CD14-positive monocyte (primary cell): ENCODE data around the gene BAD. TPM values are rescaled to one million over a fixed set of nuclear protein-coding genes. Genes with fewer than 3 reads are reported as not detected.
A peak's percentile ranks its signal among the peaks of the same experiment; 100 is the strongest.

Experiments used
- DNase-seq, 3 donors: peaks; one replicate each; pipeline ENCODE4 v3.0.0-alpha.2; 2011 to 2022
- H2AFZ ChIP-seq: 2 replicates; pipeline ENCODE4 v1.6.0; 2012; ENCODE audit warnings: mild to moderate bottlenecking, low read depth, low read length, inconsistent platforms; ENCODE audit not compliant: insufficient read depth, poor library complexity, severe bottlenecking
- H3K27ac ChIP-seq, 2 donors: 1 replicate in 1 of 2; 2 replicates in 1 of 2; pipeline ENCODE4 v1.5.1; 2012 to 2013; ENCODE audit warnings: low read length in 2 of 2, control low read depth in 1 of 2, inconsistent platforms in 1 of 2, low read depth in 1 of 2, mild to moderate bottlenecking in 1 of 2
- H3K27me3 ChIP-seq, 2 donors: one replicate each; pipeline versions ENCODE4 v1.6.0 to v1.6.1; 2011 to 2013; ENCODE audit warnings: low read length in 2 of 2; ENCODE audit not compliant: control insufficient read depth in 2 of 2, insufficient read depth in 2 of 2
- H3K36me3 ChIP-seq, 2 donors: replicated peaks in 1 of 2; 1 replicate in 1 of 2; 2 replicates in 1 of 2; pipeline versions ENCODE4 v1.5.1 to v1.6.1; 2012 to 2013; ENCODE audit warnings: low read length in 2 of 2, control low read depth in 1 of 2, inconsistent platforms in 1 of 2, mild to moderate bottlenecking in 1 of 2; ENCODE audit not compliant: insufficient read depth in 2 of 2, control insufficient read depth in 1 of 2
- H3K4me1 ChIP-seq, 2 donors: 1 replicate in 1 of 2; 2 replicates in 1 of 2; pipeline versions ENCODE4 v1.5.1 to v1.6.1; 2012 to 2013; ENCODE audit warnings: low read length in 2 of 2, control low read depth in 1 of 2, inconsistent platforms in 1 of 2, mild to moderate bottlenecking in 1 of 2, moderate library complexity in 1 of 2; ENCODE audit not compliant: insufficient read depth in 2 of 2, control insufficient read depth in 1 of 2
- H3K4me2 ChIP-seq: replicated peaks from 2 replicates; pipeline ENCODE3; 2012; ENCODE audit warnings: low read length, moderate library complexity, mild to moderate bottlenecking; ENCODE audit not compliant: poor library complexity, severe bottlenecking; ENCODE audit errors: extremely low read depth
- H3K4me3 ChIP-seq, 3 experiments: fragments of 200-600 bp in 1 of 3; sonication (generic) in 1 of 3; replicated peaks in 1 of 3; 1 replicate in 2 of 3; 2 replicates in 1 of 3; pipeline ENCODE4 v1.5.1; 2011 to 2013; ENCODE audit warnings: low read length in 3 of 3, mild to moderate bottlenecking in 3 of 3, control low read depth in 2 of 3, low read depth in 2 of 3, inconsistent platforms in 1 of 3, moderate library complexity in 1 of 3
- H3K79me2 ChIP-seq: 2 replicates; pipeline ENCODE4 v1.6.0; 2012; ENCODE audit warnings: mild to moderate bottlenecking, control low read depth, inconsistent platforms, low read length, moderate library complexity; ENCODE audit not compliant: insufficient read depth
- H3K9ac ChIP-seq: 2 replicates; pipeline ENCODE4 v1.6.0; 2017; ENCODE audit warnings: low read length, mild to moderate bottlenecking; ENCODE audit not compliant: insufficient read depth, poor library complexity, severe bottlenecking
- H3K9me3 ChIP-seq, 2 donors: replicated peaks in 1 of 2; 1 replicate in 1 of 2; 2 replicates in 1 of 2; pipeline versions ENCODE4 v1.5.1 to v1.6.1; 2012 to 2013; ENCODE audit warnings: low read length in 2 of 2, control low read depth in 1 of 2; ENCODE audit not compliant: control insufficient read depth in 1 of 2, insufficient read depth in 1 of 2
- H4K20me1 ChIP-seq: 2 replicates; pipeline ENCODE4 v1.6.0; 2012; ENCODE audit warnings: mild to moderate bottlenecking, low read length, control low read depth, moderate library complexity; ENCODE audit not compliant: insufficient read depth
- H3K27ac Mint-ChIP-seq, 7 donors: one replicate each; pipeline ENCODE4 v1.8.0; 2020; ENCODE audit warnings: mild to moderate bottlenecking in 7 of 7, mixed read lengths in 7 of 7, moderate library complexity in 6 of 7, inconsistent platforms in 2 of 7
- H3K27me3 Mint-ChIP-seq, 3 donors: one replicate each; pipeline ENCODE4 v1.8.0; 2021 to 2022; ENCODE audit warnings: low read depth in 3 of 3, mild to moderate bottlenecking in 3 of 3, mixed read lengths in 3 of 3, moderate library complexity in 3 of 3, inconsistent platforms in 1 of 3
- H3K36me3 Mint-ChIP-seq, 2 donors: one replicate each; pipeline ENCODE4 v1.8.0; 2020; ENCODE audit warnings: mixed read lengths in 2 of 2, inconsistent platforms in 1 of 2, mild to moderate bottlenecking in 1 of 2
- H3K4me1 Mint-ChIP-seq: one replicate; pipeline ENCODE4 v1.8.0; 2020; ENCODE audit warnings: mild to moderate bottlenecking, mixed read lengths
- H3K4me3 Mint-ChIP-seq, 2 donors: one replicate each; pipeline ENCODE4 v1.8.0; 2020; ENCODE audit warnings: mild to moderate bottlenecking in 2 of 2, mixed read lengths in 2 of 2, moderate library complexity in 1 of 2
- H3K9me3 Mint-ChIP-seq, 7 donors: one replicate each; pipeline ENCODE4 v1.8.0; 2020 to 2022; ENCODE audit warnings: mixed read lengths in 7 of 7, mild to moderate bottlenecking in 6 of 7, moderate library complexity in 6 of 7, inconsistent platforms in 2 of 7
- CTCF ChIP-seq: fragments of 200-600 bp; IDR thresholded peaks from one replicate; pipeline ENCODE4 v1.8.0; 2022; ENCODE audit warnings: antibody characterized with exemption, mild to moderate bottlenecking
- WGBS: methylation state at CpG from one replicate; pipeline ENCODE4 v1.1.5; 2013; ENCODE audit warnings: missing lambda C conversion rate; ENCODE audit not compliant: insufficient coverage; 5-methylcytosine and 5-hydroxymethylcytosine counted together
- intact Hi-C, 2 donors: fragments of 100-400 bp; cut with micrococcal nuclease; formaldehyde crosslinking; loops; one replicate each; pipeline versions ENCODE4 v1.15.0 to v1.15.1; 2023
- polyA plus RNA-seq, 3 donors: library from polyadenylated mRNA; depleted of rRNA in 1 of 3; unstranded in 2 of 3; stranded (reverse) in 1 of 3; fragments of 300-500 nt in 2 of 3; fragments of >200 nt in 1 of 3; fragmentation: Illumina TruSeq in 2 of 3; gene quantifications; 1 replicate in 2 of 3; 2 replicates in 1 of 3; pipeline ENCODE4 v1.2.3, GENCODE V29; 2012 to 2021

The BAD gene
- polyA plus RNA-seq, 3 donors: 21.1 to 63.2 (median 48.7) TPM

- Mint-ChIP-seq H3K4me1 (peaks cover 24% of the 10 kb centered on the region), H3K27ac (no peak overlapping the region), H3K36me3 (peaks cover 5 to 22% of the 10 kb centered on the region in 2 donors), H3K9me3 (peaks cover 0 to 42% (median 9%) of the 10 kb centered on the region in 7 donors), H3K4me3 (peak overlapping the region in 1 of 2 donors; percentile 91), H3K27me3 (peaks cover 86 to 95% (median 91%) of the 10 kb centered on the region in 3 donors)
- no peak for DNase-seq
- H2AFZ ChIP-seq: no peak overlapping the region
- H3K9ac ChIP-seq: no peak overlapping the region
- peaks cover 7 to 50% of the 10 kb centered on the region in 2 donors for H3K9me3 ChIP-seq
- no peak overlapping the region for H3K4me3 ChIP-seq
- H3K27me3 ChIP-seq: peaks cover 75 to 91% of the 10 kb centered on the region in 2 donors
- H3K27ac ChIP-seq: no peak overlapping the region
- no peak overlapping the region for H3K4me2 ChIP-seq
- no peaks in the 10 kb centered on the region for H3K36me3 ChIP-seq
- TF ChIP-seq CTCF: no peak
- no CpG with 5 or more reads among the region's 4 CpGs for WGBS
- peaks cover 20 to 34% of the 10 kb centered on the region in 2 donors for H3K4me1 ChIP-seq
- H3K79me2 ChIP-seq: no peaks in the 10 kb centered on the region
- intact Hi-C loops: no loop called here
- H4K20me1 ChIP-seq: no peaks in the 10 kb centered on the region
These were observed 11.3 kb upstream of the BAD start for GRCh38 chr11:64295760-64296159.

GRCh38 chr11:64294774-64295173 is 10.3 kb upstream of the BAD start:
- Histone ChIP-seq H3K36me3 (no peaks in the 10 kb centered on the region), H4K20me1 (no peaks in the 10 kb centered on the region), H3K9ac (no peak overlapping the region), H3K4me3 (no peak overlapping the region), H3K4me2 (no peak overlapping the region), H3K9me3 (peaks cover 5 to 54% of the 10 kb centered on the region in 2 donors), H3K4me1 (peaks cover 11 to 24% of the 10 kb centered on the region in 2 donors), H3K27ac (no peak overlapping the region), H3K79me2 (no peaks in the 10 kb centered on the region), H2AFZ (no peak overlapping the region), H3K27me3 (peaks cover 73 to 91% of the 10 kb centered on the region in 2 donors)
- intact Hi-C loops: no loop called here
- peak overlapping the region in 1 of 7 donors; percentile 44 for H3K27ac Mint-ChIP-seq
- no peak for TF ChIP-seq CTCF
- peaks cover 0 to 38% (median 9%) of the 10 kb centered on the region in 7 donors for H3K9me3 Mint-ChIP-seq
- peaks cover 16% of the 10 kb centered on the region for H3K4me1 Mint-ChIP-seq
- peaks cover 5 to 20% of the 10 kb centered on the region in 2 donors for H3K36me3 Mint-ChIP-seq
- WGBS: 50% methylated on average over 1 of the region's 3 CpGs
- no peak for DNase-seq
- H3K4me3 Mint-ChIP-seq: peak overlapping the region in 1 of 2 donors; percentile 91
- peaks cover 86 to 95% (median 91%) of the 10 kb centered on the region in 3 donors for H3K27me3 Mint-ChIP-seq
